AG10803 (cell line): ENCODE data around the gene PPFIA1.
"Not testable (repeated sequence)": the region's sequence is repeated elsewhere in the genome, so short reads cannot be mapped to it uniquely, and the experiment has no call there.

ENCODE experiments used
- DNase-seq: peaks from one replicate; pipeline ENCODE4 v3.0.0; 2010; ENCODE audit warnings: low read depth
- H3K4me3 ChIP-seq: 2 replicates; pipeline ENCODE4 v1.5.1; 2011; ENCODE audit warnings: mild to moderate bottlenecking, low read length, control low read depth
- CTCF ChIP-seq: conservative IDR thresholded peaks from 2 replicates; pipeline ENCODE4 v1.5.1; 2011; ENCODE audit warnings: mild to moderate bottlenecking, low read length, control low read depth, inconsistent platforms

PPFIA1 gene

DNA sequence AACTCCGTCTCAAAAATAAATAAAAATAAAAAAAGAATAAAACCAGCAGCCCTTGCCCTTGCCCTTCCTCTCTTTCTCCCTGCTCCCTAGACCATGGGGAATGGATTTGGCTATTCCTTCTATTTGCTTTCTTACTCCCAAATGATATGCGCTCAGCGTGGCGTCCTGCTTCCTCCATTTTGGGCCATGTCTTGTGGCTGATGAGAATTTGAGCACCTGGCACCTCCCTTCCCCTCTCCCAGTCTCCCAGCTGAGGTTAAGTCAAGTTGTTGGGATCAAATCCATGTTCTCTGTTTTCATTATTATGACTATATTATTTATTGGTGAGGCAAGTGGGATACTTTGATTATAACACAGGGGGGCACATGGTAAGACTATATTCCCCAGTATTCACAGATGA is 117.1 kb downstream of the PPFIA1 start:
- no peak for DNase-seq
- H3K4me3 ChIP-seq, result no peak overlapping the region

GRCh38 chr11:70389201-70389600 is 118.7 kb downstream of the PPFIA1 start:
- no peak for DNase-seq
- TF ChIP-seq CTCF, result no peak
- no peak overlapping the region for H3K4me3 ChIP-seq

More for the DNA sequence above, 117.1 kb downstream of the PPFIA1 start:
- TF ChIP-seq CTCF, result no peak

DNA sequence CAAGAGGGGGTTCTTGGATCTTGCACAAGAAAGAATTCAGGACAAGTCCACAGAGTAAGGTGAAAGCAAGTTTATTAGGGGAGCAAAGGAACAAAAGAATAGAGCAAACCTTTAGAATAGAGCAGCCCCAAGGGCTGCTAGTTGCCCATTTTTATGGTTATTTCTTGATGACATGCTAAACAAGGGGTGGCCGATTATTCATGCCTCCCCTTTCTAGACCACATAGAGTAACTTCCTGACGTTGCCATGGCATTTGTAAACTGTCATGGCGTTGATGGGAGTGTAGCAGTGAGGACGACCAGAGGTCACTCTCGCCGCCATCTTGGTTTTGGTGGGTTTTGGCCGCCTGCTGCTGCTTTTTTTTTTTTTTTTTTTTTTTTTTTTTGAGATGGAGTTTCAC is 120.4 kb downstream of the PPFIA1 start:
- DNase-seq, H3K4me3 ChIP-seq: not testable (repeated sequence)

DNA sequence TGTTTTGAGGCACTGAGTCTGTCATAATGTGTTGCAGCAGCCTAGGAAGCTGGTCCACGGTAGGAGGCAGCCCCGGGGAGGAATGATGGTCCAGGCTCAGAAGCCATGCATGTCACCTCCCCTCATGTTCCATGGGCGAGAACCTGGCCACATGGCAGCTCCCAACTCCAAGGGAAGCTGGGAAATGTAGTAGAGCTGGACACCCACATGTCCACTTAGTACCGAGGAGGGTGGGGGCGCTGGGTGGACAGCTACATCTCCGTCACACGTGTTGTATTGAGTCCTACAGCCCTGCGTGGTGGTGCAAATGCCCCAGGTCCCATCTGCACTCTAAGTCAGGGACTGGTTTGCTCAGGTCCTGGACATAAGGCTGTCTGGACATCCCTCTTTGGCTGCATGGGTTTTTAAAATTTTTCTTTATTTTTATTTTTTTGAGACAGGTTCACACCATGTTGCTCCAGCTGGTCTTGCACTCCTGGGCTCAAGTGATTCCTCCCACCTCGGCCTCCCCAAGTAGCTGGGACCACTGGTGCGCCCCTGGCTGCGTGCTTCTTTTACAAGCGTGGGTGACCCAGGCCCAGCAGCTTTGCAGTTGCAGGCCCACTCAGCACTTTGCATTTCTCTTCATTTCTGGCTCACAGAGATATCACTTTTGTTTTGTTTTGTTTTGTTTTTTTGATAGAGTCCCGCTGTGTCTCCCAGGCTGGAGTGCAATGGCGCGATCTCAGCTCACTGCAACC is 123.9 kb downstream of the PPFIA1 start:
- H3K4me3 ChIP-seq, result no peak overlapping the region
- TF ChIP-seq CTCF, result no peak
- DNase-seq, result no peak

- peak; percentile 12 for DNase-seq
- peak overlapping the region; percentile 83 for H3K4me3 ChIP-seq
- no peak for TF ChIP-seq CTCF
Observed at GRCh38 chr11:70397336-70397982, 127.0 kb downstream of the PPFIA1 start.

- TF ChIP-seq CTCF, result no peak
- peak within 1 kb of the TSS; percentile 83 for H3K4me3 ChIP-seq
- DNase-seq, result peak; percentile 81
Observed at GRCh38 chr11:70397983-70398833, 127.7 kb downstream of the PPFIA1 start, which contains the start of gene CTTN. Gene CTTN (plus strand): TSS chr11:70398529. CDS start chr11:70407298, 8,769 bp downstream.
